Measurements from ENCODE around the gene TANC1.

GRCh38 chr2:159209341-159210306, 241.2 kb downstream of the TANC1 start:
- TF ChIP-seq CTCF (IDR thresholded peaks at IDR 0.05), result no peak
- no peak for TF ChIP-seq POLR2A (IDR thresholded peaks at IDR 0.05)
